ENCODE data around the gene GRM8. TPM values are rescaled to one million over a fixed set of nuclear protein-coding genes. Genes with fewer than 3 reads are reported as not detected.

GRM8 gene
- total RNA-seq, 6 experiments from 2014 or later = not detected

DNA sequence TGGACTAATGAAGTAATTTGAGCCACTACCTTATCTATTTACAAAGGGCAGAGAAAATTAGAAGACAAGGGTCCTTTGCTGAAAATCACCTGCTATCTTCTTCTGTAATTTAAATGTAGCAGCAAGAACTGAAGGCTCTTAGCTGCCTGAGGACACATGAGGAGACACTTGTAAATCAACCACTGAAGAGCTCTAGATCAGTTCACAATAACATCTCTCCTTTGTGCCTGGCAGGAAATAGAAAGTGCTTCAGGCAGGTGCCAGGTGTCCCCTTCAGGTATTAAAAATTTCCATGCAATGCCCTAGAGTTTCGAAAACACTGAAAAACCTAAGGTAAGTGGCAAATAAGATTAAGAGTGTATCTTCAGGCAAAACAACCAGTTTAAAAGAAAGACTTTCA lies 474.6 kb downstream of the GRM8 start:
- Mint-ChIP-seq H3K4me3 (no peak overlapping the region), H3K27ac (no peak overlapping the region), H3K36me3 (ENCODE audit: low read depth) (no peaks in the 10 kb centered on the region), H3K9me3 (peaks cover 9% of the 10 kb centered on the region), H3K4me1 (ENCODE audit: low read depth) (no peaks in the 10 kb centered on the region), H3K27me3 (ENCODE audit: insufficient read depth) (no peaks in the 10 kb centered on the region; the same call in 1 of the 2 replicates)
- no peak for DNase-seq
- no peak for TF ChIP-seq CTCF (IDR thresholded peaks at IDR 0.05)

DNA sequence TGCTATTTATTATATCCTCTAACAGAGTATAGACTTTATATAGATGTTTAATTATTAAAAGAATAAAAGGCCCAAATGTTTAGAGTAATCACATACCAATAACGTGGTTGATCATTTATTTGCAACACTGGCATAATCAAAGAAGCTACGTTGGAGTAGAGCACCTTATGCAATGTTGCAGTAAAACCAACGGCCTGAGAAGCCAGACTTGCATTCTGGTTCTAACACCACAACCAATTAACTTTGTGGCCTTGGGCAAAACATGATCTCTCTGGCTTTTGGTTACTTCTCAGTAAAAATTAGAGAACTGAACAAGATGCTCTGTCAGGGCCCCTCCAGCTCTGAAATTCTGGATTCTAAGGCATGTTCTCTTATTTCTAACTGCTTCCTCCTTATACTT lies 476.2 kb downstream of the GRM8 start:
- TF ChIP-seq CTCF (IDR thresholded peaks at IDR 0.05) = no peak
- Mint-ChIP-seq H3K27ac (no peak overlapping the region), H3K36me3 (ENCODE audit: low read depth) (no peaks in the 10 kb centered on the region), H3K27me3 (ENCODE audit: insufficient read depth) (no peaks in the 10 kb centered on the region; the same call in 1 of the 2 replicates), H3K4me1 (ENCODE audit: low read depth) (no peaks in the 10 kb centered on the region), H3K4me3 (no peak overlapping the region), H3K9me3 (peaks cover 9% of the 10 kb centered on the region)
- no peak for DNase-seq

DNA sequence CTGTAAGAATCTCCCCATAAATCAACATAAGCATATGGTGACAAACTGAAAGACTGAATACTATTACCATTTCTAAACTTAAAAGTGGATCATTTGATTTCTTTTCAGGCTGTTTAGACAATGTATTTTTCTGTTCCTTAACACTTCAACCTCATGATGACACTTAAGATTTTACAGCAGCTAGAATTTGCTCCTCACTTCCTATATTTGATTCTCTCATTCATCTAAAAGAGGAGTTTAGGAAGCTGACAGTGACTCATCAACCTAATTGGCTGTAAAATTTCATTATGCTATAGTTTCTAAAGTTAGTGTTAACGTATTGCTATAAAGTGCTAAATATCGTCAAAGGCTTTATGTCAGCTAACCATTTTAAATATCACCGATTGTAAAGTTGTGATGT lies 478.7 kb downstream of the GRM8 start:
- TF ChIP-seq CTCF (IDR thresholded peaks at IDR 0.05) = no peak
- Mint-ChIP-seq H3K27ac (no peak overlapping the region), H3K4me3 (no peak overlapping the region), H3K4me1 (ENCODE audit: low read depth) (no peaks in the 10 kb centered on the region), H3K36me3 (ENCODE audit: low read depth) (no peaks in the 10 kb centered on the region), H3K9me3 (peaks cover 8% of the 10 kb centered on the region), H3K27me3 (ENCODE audit: insufficient read depth) (no peaks in the 10 kb centered on the region; the same call in 1 of the 2 replicates)
- DNase-seq = no peak

DNA sequence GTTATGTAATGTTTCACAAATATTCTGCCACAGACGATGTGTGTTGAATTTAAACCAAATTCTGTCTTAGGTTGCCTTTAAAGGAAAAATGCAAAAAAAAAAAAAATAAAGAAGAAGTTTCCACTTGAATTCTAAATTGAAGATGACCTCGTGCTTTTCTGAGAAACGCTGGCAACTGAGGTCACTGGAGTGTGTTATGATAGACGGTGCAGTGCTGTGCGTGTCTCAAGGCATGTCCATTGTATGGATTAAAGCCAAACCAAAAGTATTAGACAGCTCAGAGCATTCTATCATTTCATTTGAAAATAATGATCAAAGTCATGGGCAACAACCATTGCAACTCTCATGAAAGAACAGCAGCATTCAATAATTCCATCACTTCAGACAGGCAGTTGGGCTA lies 483.9 kb downstream of the GRM8 start:
- Mint-ChIP-seq H3K27me3 (ENCODE audit: insufficient read depth) (no peaks in the 10 kb centered on the region), H3K4me1 (ENCODE audit: low read depth) (no peaks in the 10 kb centered on the region), H3K36me3 (ENCODE audit: low read depth) (no peaks in the 10 kb centered on the region), H3K4me3 (no peak overlapping the region), H3K9me3 (peaks cover 14% of the 10 kb centered on the region), H3K27ac (no peak overlapping the region)
- TF ChIP-seq CTCF (IDR thresholded peaks at IDR 0.05) = no peak
- DNase-seq = no peak

- no peak overlapping the region for H3K4me3 Mint-ChIP-seq
- TF ChIP-seq CTCF (IDR thresholded peaks at IDR 0.05) = no peak
- H3K4me1 Mint-ChIP-seq (ENCODE audit: low read depth) = no peaks in the 10 kb centered on the region
- H3K36me3 Mint-ChIP-seq (ENCODE audit: low read depth) = no peaks in the 10 kb centered on the region
- H3K27ac Mint-ChIP-seq = no peak overlapping the region
- DNase-seq = no peak
- no peaks in the 10 kb centered on the region for H3K27me3 Mint-ChIP-seq (ENCODE audit: insufficient read depth)
- peaks cover 5% of the 10 kb centered on the region; the same call in 1 of the 2 replicates for H3K9me3 Mint-ChIP-seq
These were observed 491.7 kb downstream of the GRM8 start for GRCh38 chr7:126760914-126761577.
